CD4-positive, alpha-beta T cell treated with Interleukin-2 at 100 ng/mL for 4 hours (primary cell): ENCODE measurements around the gene SPACA5.
"Not testable (repeated sequence)": the region's sequence is repeated elsewhere in the genome, so short reads cannot be mapped to it uniquely, and the experiment has no call there.

Experiments used
- DNase-seq: peaks from one replicate; pipeline ENCODE4 v3.0.0-alpha.2; 2020; ENCODE audit warnings: low spot score

Gene SPACA5

DNA sequence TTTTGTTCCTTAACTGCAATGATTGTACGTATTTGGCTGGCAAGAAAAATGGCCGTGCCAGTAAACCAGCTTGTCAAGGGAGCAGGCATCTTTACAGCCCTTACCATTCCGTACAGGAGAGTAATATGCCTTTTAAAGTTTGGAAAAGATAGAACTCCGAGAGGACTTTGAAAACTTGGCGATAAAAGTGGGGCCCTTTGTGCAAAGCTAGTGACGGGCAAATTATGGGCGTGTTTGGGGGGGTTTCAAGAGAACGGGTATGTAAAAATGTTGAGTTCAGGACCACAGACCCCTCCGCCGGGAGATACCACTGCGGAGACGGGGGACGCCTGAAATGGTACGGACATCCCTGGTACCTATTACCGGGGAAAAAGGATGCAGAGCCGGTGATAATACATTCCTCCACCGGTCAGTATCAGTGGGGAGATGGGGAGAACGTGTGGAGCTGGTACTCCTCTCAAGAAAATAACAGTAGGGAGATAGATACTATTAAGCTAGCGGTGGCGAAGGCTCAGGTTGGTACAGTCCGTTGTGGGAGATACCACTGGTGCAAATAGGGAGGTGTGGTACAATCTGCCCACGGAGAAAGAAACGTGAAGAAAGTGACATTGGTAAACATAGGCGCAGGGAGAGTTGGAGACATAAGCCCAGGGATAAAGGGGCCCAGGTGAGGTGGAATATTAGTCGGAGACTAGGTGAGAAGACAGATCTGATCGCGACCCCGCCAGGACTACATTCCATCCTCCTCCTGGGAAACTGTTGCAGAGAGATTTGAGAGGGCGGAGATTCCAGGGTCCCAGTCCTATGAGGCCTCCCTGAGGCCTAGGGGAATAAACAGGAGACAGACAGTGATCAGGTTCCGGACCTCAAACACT, 14.5 kb downstream of the SPACA5 start:
- DNase-seq = peak; percentile 78

DNA sequence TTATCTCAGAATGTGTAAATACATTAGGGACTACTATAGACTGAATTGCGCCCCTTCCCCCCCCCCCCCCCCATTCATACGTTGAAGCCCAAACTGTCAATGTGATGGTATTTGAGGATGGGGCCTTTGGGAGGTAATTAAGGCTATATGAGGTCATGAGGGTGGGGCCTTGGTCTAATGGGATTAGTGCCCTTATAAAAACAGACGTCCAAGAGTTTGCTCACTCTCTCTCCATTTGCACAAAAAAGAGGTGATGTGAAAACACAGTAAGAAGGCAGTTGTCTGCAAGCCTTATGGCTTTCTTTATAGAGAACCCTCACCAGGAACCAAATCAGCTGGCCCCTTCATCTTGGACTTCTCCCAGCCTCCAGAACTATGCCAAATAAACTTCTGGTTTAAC, 15.3 kb downstream of the SPACA5 start:
- no peak for DNase-seq

DNA sequence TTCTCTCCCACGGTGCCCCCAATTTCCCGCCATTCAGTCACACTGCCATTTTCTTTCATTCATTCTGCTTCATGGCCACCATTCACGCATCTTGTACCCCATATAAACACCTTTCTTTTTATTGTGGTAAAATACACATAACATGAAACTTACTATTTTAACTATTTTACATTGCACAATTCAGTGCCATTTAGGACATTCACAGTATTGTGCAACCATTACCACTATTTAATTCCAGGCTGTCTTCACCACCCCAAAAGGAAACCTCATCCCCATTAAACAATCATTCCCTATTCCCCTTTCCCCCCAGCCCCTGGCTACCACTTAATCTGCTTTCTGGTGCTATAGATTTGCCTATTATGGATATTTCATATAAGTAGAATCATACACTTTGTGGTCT, 15.9 kb downstream of the SPACA5 start:
- DNase-seq = no peak

DNA sequence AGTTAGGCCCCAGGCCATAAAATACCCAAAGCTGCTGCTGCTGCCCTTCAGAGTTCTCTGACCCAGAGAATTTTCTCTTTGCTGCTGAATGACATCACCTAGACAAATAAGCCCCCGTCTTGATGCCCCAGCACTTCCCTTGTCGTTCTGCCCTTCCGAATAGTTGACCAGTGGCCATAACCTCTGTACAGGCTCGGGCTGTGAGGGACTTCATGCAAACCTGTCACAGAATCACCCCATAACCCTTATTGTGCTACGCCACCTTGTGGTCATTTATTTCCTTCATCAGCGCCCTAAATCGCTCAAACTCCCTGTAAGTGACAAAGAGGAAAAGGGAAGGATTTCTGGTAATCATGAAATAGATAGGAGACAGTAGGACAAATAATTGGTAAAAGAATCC, 18.8 kb downstream of the SPACA5 start:
- DNase-seq = peak; percentile 62

DNA sequence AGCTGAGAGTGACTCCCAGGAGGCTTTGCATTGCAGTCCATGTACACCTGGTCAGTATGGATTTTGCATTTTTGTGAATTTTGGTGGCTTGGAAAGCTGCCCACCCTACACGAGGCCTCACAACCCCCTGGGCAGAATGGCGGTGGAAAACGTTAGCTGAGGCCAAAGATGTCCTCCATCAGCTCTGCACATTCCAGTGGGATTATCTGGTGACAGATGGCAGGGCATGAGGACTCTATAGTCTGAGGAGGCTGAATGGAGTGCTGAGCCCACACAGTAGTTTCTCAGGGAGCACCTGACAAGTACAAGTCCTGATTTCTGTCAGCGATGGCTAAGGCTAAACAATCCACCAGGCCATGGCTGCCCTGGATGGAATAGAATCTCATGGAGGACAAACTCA, 20.8 kb downstream of the SPACA5 start:
- DNase-seq = not testable (repeated sequence)

DNA sequence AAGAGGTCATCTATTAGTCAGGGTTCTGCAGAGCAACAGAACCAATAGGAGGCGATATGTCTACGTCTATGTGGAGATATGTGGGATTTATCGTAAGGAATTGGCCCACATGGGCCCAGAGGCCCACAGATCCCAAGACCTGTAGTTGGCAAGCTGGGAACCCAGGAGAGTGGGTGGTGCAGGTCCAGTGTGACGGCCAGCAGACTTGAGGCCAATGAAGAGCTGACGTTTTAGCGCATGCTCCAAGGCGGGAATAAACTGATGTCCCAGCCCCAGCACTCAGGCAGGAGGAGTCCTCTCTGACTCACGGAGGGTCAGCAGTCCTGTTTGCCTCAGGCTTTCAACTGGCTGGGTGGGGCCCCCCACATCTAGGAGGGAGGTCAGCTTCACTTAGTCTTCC, 21.3 kb downstream of the SPACA5 start:
- DNase-seq = no peak

DNA sequence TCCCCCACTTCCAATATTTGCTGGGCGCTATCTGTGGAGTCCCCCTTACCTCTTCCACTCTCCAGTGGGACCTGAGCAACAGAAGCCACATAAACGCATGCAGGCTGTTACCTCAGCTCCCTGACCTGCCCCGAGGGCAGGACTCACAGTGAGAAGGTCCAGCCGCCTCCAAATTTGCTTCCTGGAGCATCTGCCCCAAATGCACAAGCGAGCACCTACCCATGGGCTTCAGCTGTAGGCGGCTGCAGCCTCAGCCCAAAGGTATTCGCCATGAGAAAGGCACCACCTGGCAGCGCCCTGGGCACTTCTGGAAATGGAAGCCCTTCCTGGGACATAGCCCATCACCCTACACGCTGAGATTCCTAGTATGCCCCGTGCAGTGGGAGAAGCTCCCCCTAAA, 23.4 kb downstream of the SPACA5 start:
- DNase-seq = no peak

DNA sequence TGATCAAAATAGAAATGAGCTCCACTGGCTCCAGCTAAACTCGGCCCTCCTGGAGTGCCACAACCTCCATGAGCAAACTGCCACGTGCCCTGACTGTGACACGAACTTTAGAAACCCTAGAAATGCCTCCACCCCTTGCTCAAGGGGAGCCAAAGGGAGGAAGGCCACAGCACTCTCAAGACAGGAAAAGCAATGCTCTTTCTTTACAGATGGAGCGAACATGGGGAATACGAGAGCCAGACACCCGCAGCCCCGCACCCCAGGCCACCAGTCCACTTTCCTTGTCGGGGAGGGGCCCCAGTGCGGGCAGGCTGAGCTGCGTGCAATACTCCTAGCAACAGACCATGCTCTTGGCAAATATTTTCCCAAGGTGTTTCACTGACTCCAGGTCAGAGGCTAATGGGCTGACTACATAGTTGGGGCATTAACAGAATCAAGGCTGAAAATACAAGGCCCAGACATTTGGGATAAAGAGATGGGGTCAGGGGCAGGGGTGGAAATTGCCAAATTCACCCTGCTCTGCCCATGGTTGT, 23.9 kb downstream of the SPACA5 start:
- not testable (repeated sequence) for DNase-seq

DNA sequence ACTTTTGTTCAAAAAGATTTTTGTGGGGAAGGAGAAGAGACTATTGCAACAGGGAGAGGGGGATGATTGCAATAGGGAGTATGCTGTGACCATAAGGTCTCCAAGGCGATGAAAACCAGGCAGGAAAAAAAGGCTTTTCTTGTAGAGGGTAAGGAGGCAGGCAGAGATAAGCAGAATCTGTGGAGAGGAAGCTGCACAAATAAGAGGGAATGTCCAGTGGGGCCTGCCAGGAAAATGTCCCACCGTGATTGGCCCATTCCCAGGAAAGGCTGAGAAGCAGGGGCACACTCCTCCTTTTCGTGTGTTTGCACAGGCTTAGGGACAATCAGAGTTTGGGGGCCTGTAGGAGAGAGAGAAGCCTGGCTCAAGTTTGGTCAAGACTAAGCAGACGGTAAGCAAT, 29.1 kb downstream of the SPACA5 start:
- no peak for DNase-seq

DNA sequence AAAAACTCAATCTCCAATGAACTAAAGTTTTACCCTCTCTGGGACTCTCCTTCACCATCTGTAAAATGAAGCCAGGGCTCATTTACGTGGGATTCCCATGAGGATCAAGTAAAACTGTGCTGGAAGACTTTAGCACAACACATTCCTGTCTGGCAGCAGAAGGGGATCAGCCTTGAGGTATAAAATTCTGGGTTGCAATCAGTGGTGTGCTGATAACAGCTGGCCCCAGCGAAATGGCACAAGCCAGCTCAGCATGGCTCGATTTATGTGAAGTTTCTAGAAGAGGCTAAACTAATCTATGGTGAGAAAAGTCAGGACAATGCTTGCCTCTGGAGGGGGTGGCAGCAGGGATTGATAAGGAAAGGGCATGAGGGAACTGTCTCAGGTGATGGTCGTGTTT, 36.3 kb downstream of the SPACA5 start:
- DNase-seq = no peak

DNA sequence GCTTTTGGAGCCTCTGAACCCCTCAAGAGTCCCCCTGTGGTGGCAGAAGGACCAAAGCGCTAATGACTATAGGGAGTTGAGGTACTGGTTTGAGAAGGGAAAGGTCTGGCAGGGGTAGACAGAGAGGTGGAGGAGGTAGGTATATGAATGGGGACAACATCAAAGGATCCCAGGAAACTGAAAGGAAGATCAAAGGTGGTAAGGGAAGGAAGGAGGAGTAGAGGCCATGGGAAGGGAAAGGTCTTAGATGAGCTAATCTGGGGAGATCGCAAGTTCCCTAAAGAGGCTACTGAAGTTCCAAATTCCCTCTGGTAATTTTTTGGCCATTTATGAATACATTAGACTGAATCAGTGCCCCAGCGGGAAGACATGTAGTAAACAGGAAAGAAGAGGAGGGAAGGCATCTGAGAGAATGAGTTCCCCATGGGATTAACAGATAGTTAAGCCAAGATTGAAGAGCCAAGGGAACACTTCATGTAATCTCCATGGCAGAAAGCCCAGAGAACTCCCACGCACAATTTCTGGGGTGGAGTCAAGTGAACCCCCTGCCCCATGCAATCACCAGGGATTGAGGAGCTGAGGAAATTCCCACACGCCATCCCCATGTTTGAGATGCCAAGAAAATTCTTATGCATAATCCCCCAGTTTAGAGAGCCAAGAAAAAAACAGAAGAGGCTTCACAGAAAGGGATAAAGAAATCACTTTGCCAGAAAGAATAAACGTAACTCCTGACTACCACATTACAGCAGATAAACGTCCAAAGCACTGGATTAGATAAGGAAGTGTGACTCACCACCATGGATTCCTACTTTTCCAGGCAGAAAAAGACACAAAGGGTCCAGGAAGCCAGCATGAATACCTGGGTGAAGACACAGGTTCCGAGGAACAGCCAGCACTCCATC, 38.9 kb downstream of the SPACA5 start:
- no peak for DNase-seq

DNA sequence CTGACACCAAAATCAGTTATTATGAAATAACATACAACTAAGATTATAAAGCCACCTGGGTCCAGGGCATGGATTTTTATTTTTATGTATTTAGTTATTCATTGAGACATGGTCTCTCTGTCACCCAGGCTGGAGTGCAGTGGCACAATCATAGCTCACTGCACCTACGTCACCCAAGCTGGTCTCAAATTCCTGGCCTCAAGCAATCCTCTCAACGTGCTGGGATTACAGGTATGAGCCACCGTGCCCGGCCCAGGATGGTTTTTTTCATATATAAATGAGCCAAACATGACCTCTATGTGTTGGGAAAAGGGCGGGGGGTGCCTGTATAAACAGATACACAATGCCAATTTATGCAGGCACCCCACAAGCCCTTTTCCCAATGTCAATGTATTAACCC, 40.1 kb downstream of the SPACA5 start:
- DNase-seq = no peak

DNA sequence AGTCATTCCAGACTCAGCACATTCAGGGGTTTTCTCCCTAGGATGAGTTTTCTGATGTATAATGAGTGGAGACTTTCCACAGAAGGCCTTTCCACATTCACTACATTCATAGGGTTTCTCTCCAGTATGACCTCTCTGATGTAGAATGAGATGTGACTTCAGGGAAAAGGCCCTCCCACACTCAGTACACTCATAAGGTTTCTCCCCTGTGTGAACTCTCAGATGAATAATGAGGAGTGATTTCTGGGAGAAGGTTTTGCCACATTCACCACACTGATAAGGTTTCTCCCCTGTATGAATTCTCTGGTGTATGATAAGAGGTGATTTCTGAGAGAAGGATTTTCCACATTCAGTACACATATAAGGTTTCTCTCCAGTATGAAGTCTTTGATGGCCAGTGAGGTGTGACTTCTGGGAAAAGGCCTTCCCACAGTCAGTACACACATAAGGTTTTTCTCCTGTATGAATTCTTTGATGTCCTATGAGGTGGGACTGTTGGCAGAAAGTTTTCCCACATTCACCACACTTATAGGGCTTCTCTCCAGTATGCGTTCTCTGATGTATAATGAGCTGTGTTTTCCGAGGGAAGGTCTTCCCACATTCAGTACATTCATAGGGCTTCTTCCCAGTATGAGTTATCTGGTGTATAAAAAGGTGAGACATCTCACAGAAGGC, 52.0 kb downstream of the SPACA5 start:
- DNase-seq = no peak

DNA sequence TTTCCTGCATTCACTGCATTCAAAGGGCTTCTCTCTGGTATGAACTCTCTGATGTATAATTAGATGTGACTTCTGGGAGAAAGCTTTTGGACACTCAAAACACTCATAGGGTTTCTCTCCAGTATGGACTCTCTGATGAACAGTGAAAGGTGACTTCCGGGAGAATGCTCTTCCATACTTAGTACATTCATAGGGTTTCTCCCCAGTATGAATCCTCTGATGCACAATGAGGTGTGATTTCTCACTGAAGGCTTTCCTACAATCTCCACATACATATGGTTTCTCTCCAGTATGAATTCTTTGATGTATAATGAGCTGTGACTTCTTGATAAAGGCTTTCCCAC, 52.5 kb downstream of the SPACA5 start:
- DNase-seq = no peak
